ENCODE data around the gene TRIM69. TPM values are rescaled to one million over a fixed set of nuclear protein-coding genes. Genes with fewer than 3 reads are reported as not detected.
"Not testable (repeated sequence)": the region's sequence is repeated elsewhere in the genome, so short reads cannot be mapped to it uniquely, and the experiment has no call there.

Gene TRIM69
- total and polyA plus RNA-seq, 3 experiments from 2014 or later, result 37.0 to 73.8 (median 70.8) TPM

DNA sequence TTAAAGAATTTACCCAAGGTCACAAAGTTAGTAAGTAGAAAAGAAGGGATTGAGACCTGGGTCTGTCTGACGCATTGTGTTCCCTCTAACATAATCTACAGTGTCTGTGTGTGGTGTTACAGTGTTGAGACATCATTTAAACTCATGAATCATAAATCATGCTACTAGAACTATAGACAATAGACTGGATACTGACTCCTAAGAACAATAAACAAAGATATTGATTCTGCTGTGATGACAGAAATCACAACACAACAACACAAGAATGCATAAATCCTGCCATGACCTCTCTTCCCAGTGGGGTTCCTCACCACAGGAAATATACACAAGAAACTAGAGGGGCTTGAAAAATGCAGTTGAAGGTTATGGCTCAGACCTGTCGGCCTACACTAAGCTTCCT lies 44.3 kb downstream of the TRIM69 start:
- CTCF ChIA-PET, result no interaction called here
- Mint-ChIP-seq H3K4me3 (peak overlapping the region in 1 of 7 donors; percentile 49), H3K27ac (no peak overlapping the region), H3K36me3 (peaks cover 0 to 6% (median 0%) of the 10 kb centered on the region in 3 donors), H3K27me3 (no peaks in the 10 kb centered on the region), H3K4me1 (peaks cover 6 to 17% (median 8%) of the 10 kb centered on the region in 3 donors), H3K9me3 (no peaks in the 10 kb centered on the region)
- no peak for DNase-seq
- POLR2A ChIA-PET, result no interaction called here
- Histone ChIP-seq H3K36me3 (ENCODE audit: insufficient read depth, low read length) (no peaks in the 10 kb centered on the region), H3K9me3 (ENCODE audit: low read length) (no peaks in the 10 kb centered on the region), H3K4me3 (ENCODE audit: low read length) (no peak overlapping the region), H3K4me1 (ENCODE audit: insufficient read depth, low read length) (no peaks in the 10 kb centered on the region), H3K27me3 (ENCODE audit: insufficient read depth, low read length, poor library complexity, severe bottlenecking) (no peaks in the 10 kb centered on the region), H3K27ac (ENCODE audit: low read depth, low read length) (no peak overlapping the region)

GRCh38 chr15:44781128-44781810 lies 44.9 kb downstream of the TRIM69 start:
- H3K9me3 ChIP-seq (ENCODE audit: low read length), result no peaks in the 10 kb centered on the region

GRCh38 chr15:44782516-44782915 lies 46.2 kb downstream of the TRIM69 start:
- no peak overlapping the region for H3K4me3 ChIP-seq (ENCODE audit: low read length)
- no peaks in the 10 kb centered on the region for H3K36me3 ChIP-seq (ENCODE audit: insufficient read depth, low read length)
- Mint-ChIP-seq H3K27ac (peak overlapping the region in 2 of 8 donors; percentile 2 to 51), H3K36me3 (peaks cover 0 to 6% (median 0%) of the 10 kb centered on the region in 3 donors), H3K4me3 (peak overlapping the region in 3 of 7 donors; percentile 4 to 92 (median 13)), H3K27me3 (peaks cover 0 to 2% of the 10 kb centered on the region in 2 donors), H3K4me1 (peaks cover 6 to 17% (median 8%) of the 10 kb centered on the region in 3 donors), H3K9me3 (no peaks in the 10 kb centered on the region)
- H3K4me1 ChIP-seq (ENCODE audit: insufficient read depth, low read length), result no peaks in the 10 kb centered on the region
- H3K9me3 ChIP-seq (ENCODE audit: low read length), result no peaks in the 10 kb centered on the region
- H3K27ac ChIP-seq (ENCODE audit: low read depth, low read length), result no peak overlapping the region
- H3K27me3 ChIP-seq (ENCODE audit: insufficient read depth, low read length, poor library complexity, severe bottlenecking), result no peaks in the 10 kb centered on the region
- POLR2A ChIA-PET, result no interaction called here
- no peak for DNase-seq
- CTCF ChIA-PET, result interaction anchor here (2.1 kb wide), 1 partner anchor 119 kb away, joined by 10 read pairs; the partner anchor contains the start of gene SPG11

More at GRCh38 chr15:44781128-44781810, 44.9 kb downstream of the TRIM69 start:
- Mint-ChIP-seq H3K9me3 (no peaks in the 10 kb centered on the region), H3K4me3 (peak overlapping the region in 1 of 7 donors; percentile 49), H3K27me3 (no peaks in the 10 kb centered on the region), H3K27ac (peak overlapping the region in 2 of 8 donors; percentile 11 to 18), H3K4me1 (peaks cover 6 to 17% (median 8%) of the 10 kb centered on the region in 3 donors), H3K36me3 (peaks cover 0 to 6% (median 0%) of the 10 kb centered on the region in 3 donors)
- Histone ChIP-seq H3K27me3 (ENCODE audit: insufficient read depth, low read length, poor library complexity, severe bottlenecking) (no peaks in the 10 kb centered on the region), H3K4me1 (ENCODE audit: insufficient read depth, low read length) (no peaks in the 10 kb centered on the region), H3K36me3 (ENCODE audit: insufficient read depth, low read length) (no peaks in the 10 kb centered on the region), H3K4me3 (ENCODE audit: low read length) (no peak overlapping the region), H3K27ac (ENCODE audit: low read depth, low read length) (no peak overlapping the region)
- no peak for DNase-seq
- ChIA-PET POLR2A (no interaction called here), CTCF (interaction anchor here (2.1 kb wide), 1 partner anchor 118 kb away, joined by 10 read pairs; the partner anchor contains the start of gene SPG11)

DNA sequence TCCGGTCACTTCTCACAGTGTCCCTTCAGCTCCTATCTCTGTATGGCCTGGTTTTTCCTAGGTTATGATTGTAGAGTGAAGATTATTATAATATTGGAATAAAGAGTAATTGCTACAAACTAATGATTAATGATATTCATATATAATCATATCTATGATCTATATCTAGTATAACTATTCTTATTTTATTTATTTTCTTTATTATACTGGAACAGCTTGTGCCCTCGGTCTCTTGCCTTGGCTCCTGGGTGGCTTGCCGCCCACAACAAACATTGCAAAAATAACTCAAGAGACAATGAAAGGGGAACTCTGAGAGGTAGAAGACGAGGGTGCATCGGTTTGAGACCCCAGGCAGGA lies 48.6 kb downstream of the TRIM69 start:
- H3K4me1 Mint-ChIP-seq, result peaks cover 12 to 34% (median 17%) of the 10 kb centered on the region in 3 donors
- Histone ChIP-seq H3K27ac (ENCODE audit: low read depth, low read length) (peak overlapping the region; percentile 97), H3K4me3 (ENCODE audit: low read length) (peak overlapping the region; percentile 89)
- H3K27me3 Mint-ChIP-seq; DNase-seq; H3K36me3 ChIP-seq (ENCODE audit: insufficient read depth, low read length); H3K36me3 Mint-ChIP-seq; H3K27me3 ChIP-seq (ENCODE audit: insufficient read depth, low read length, poor library complexity, severe bottlenecking); H3K9me3 ChIP-seq (ENCODE audit: low read length); POLR2A ChIA-PET; H3K4me1 ChIP-seq (ENCODE audit: insufficient read depth, low read length); H3K9me3 Mint-ChIP-seq; CTCF ChIA-PET: not testable (repeated sequence)
- H3K4me3 Mint-ChIP-seq, result peak overlapping the region; percentile 92 to 99 (median 95)
- peak overlapping the region; percentile 93 to 100 (median 99) for H3K27ac Mint-ChIP-seq

- Mint-ChIP-seq H3K36me3 (peaks cover 0 to 6% (median 0%) of the 10 kb centered on the region in 3 donors), H3K9me3 (no peaks in the 10 kb centered on the region), H3K4me3 (peak overlapping the region in 3 of 7 donors; percentile 49 to 70 (median 56)), H3K27ac (peak overlapping the region in 7 of 8 donors; percentile 24 to 92 (median 77)), H3K27me3 (peaks cover 0 to 10% of the 10 kb centered on the region in 2 donors), H3K4me1 (peaks cover 10 to 31% (median 16%) of the 10 kb centered on the region in 3 donors)
- CTCF ChIA-PET, result interaction anchor here (0.8 to 3.0 kb wide), 5 partner anchors 78 to 213 kb away, joined by 3 to 14 read pairs (median 4); partner anchors contain the start of genes B2M, PATL2 and SPG11
- no peak overlapping the region for H3K27ac ChIP-seq (ENCODE audit: low read depth, low read length)
- H3K4me3 ChIP-seq (ENCODE audit: low read length), result no peak overlapping the region
- no peaks in the 10 kb centered on the region for H3K27me3 ChIP-seq (ENCODE audit: insufficient read depth, low read length, poor library complexity, severe bottlenecking)
- no peaks in the 10 kb centered on the region for H3K4me1 ChIP-seq (ENCODE audit: insufficient read depth, low read length)
- POLR2A ChIA-PET, result interaction anchor here (0.6 to 1.1 kb wide), 2 partner anchors 76 to 126 kb away, joined by 4 to 5 read pairs; partner anchors contain the start of gene SPG11
- peak in 3 of 5 donors; percentile 21 to 77 (median 41) for DNase-seq
- no peaks in the 10 kb centered on the region for H3K36me3 ChIP-seq (ENCODE audit: insufficient read depth, low read length)
- no peaks in the 10 kb centered on the region for H3K9me3 ChIP-seq (ENCODE audit: low read length)
These were observed 52.4 kb downstream of the TRIM69 start for GRCh38 chr15:44788748-44789147.

DNA sequence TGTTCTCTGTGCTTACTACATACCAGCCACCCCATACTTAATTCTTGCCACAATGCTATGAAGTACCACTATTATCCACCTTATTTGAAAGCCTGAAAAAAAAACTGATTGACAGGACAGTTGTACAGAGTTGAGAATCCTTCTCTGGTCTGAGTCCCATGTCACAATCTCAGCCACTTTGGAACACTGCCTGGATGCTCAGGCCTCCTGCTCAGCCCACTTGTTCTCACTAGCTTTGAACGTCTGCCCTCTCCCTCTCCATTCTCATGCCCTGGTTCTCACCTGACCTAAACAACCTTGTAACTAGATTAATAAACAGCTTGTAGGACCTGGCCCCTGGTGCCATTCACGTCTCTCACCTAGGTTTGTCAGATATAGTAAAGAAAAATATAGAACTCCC lies 53.9 kb downstream of the TRIM69 start:
- Histone ChIP-seq H3K9me3 (ENCODE audit: low read length) (no peaks in the 10 kb centered on the region), H3K27ac (ENCODE audit: low read depth, low read length) (no peak overlapping the region), H3K36me3 (ENCODE audit: insufficient read depth, low read length) (no peaks in the 10 kb centered on the region), H3K4me3 (ENCODE audit: low read length) (no peak overlapping the region), H3K4me1 (ENCODE audit: insufficient read depth, low read length) (no peaks in the 10 kb centered on the region), H3K27me3 (ENCODE audit: insufficient read depth, low read length, poor library complexity, severe bottlenecking) (no peaks in the 10 kb centered on the region)
- peaks cover 4 to 19% (median 11%) of the 10 kb centered on the region in 3 donors for H3K4me1 Mint-ChIP-seq
- H3K4me3 Mint-ChIP-seq, result no peak overlapping the region
- peak overlapping the region in 1 of 8 donors; percentile 24 for H3K27ac Mint-ChIP-seq
- DNase-seq, result no peak
- H3K36me3 Mint-ChIP-seq, result no peaks in the 10 kb centered on the region
- ChIA-PET POLR2A (no interaction called here), CTCF (interaction anchor here (0.7 to 3.0 kb wide), 3 partner anchors 127 to 211 kb away, joined by 3 to 14 read pairs (median 4); partner anchors contain the start of gene SPG11)
- no peaks in the 10 kb centered on the region for H3K9me3 Mint-ChIP-seq
- H3K27me3 Mint-ChIP-seq, result peaks cover 0 to 10% of the 10 kb centered on the region in 2 donors

DNA sequence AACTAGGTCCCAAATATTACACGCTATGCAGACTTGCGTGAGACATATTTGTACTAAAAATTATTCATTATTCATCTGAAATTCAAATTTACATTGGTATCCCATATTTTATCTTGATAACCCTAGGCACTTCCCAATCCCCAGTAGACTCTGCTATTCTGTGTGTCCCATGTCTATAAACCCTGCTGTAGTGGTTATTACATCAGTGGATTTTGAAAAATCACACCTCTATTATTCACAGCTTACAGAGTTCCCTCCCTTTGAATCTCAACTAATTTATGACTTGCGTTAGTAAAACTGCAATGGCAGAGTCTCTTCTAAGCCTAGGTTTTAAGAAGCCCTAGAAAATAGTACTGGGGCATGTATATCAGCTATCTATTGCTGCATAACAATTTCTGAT lies 54.3 kb downstream of the TRIM69 start:
- Histone ChIP-seq H3K27me3 (ENCODE audit: insufficient read depth, low read length, poor library complexity, severe bottlenecking) (no peaks in the 10 kb centered on the region), H3K4me3 (ENCODE audit: low read length) (no peak overlapping the region), H3K36me3 (ENCODE audit: insufficient read depth, low read length) (no peaks in the 10 kb centered on the region), H3K4me1 (ENCODE audit: insufficient read depth, low read length) (no peaks in the 10 kb centered on the region), H3K9me3 (ENCODE audit: low read length) (no peaks in the 10 kb centered on the region), H3K27ac (ENCODE audit: low read depth, low read length) (no peak overlapping the region)
- Mint-ChIP-seq H3K27me3 (peaks cover 0 to 10% of the 10 kb centered on the region in 2 donors), H3K27ac (no peak overlapping the region), H3K4me1 (peaks cover 4 to 17% (median 11%) of the 10 kb centered on the region in 3 donors), H3K36me3 (no peaks in the 10 kb centered on the region), H3K4me3 (no peak overlapping the region), H3K9me3 (no peaks in the 10 kb centered on the region)
- ChIA-PET POLR2A (interaction anchor here (0.6 kb wide), 1 partner anchor 128 kb away, joined by 3 read pairs; no protein-coding TSS in a partner anchor), CTCF (interaction anchor here (0.7 to 3.0 kb wide), 4 partner anchors 127 to 212 kb away, joined by 3 to 14 read pairs (median 4); partner anchors contain the start of gene SPG11)
- no peak for DNase-seq

DNA sequence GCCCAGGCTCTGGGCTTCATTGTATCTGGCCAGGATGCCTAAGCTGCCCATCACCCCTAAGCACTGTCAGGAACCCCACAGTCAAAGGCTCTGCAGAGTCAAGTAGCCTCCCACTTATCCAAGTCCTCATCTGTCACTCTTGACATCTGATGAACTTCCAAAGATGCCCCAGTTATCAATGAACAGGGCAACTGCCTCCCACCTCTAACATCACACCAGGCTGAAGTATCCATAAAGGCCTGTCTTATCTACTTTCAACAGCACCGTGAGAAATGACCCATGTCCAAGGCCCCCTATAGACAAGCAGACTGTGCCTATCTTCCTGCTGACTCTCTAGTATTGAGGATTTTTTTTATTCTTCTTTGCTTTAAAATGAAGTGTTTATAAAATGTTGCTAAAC lies 56.4 kb downstream of the TRIM69 start:
- ChIA-PET POLR2A (no interaction called here), CTCF (interaction anchor here (1.8 kb wide), 1 partner anchor 209 kb away, joined by 4 read pairs; no protein-coding TSS in a partner anchor)
- Histone ChIP-seq H3K4me3 (ENCODE audit: low read length) (no peak overlapping the region), H3K27ac (ENCODE audit: low read depth, low read length) (no peak overlapping the region), H3K36me3 (ENCODE audit: insufficient read depth, low read length) (no peaks in the 10 kb centered on the region), H3K9me3 (ENCODE audit: low read length) (no peaks in the 10 kb centered on the region), H3K4me1 (ENCODE audit: insufficient read depth, low read length) (no peaks in the 10 kb centered on the region), H3K27me3 (ENCODE audit: insufficient read depth, low read length, poor library complexity, severe bottlenecking) (no peaks in the 10 kb centered on the region)
- H3K9me3 Mint-ChIP-seq, result no peaks in the 10 kb centered on the region
- no peak overlapping the region for H3K4me3 Mint-ChIP-seq
- DNase-seq, result no peak
- no peaks in the 10 kb centered on the region for H3K36me3 Mint-ChIP-seq
- no peak overlapping the region for H3K27ac Mint-ChIP-seq
- peaks cover 8 to 12% of the 10 kb centered on the region in 2 donors for H3K27me3 Mint-ChIP-seq
- peaks cover 4 to 17% (median 11%) of the 10 kb centered on the region in 3 donors for H3K4me1 Mint-ChIP-seq

Measured in CD8-positive, alpha-beta memory T cell (primary cell).